Measurements from ENCODE around the gene HRAS. TPM values are rescaled to one million over a fixed set of nuclear protein-coding genes. Genes with fewer than 3 reads are reported as not detected.

The HRAS gene
- total and polyA plus RNA-seq, 10 of the 15 experiments (the other 5 are each of a cell fraction or from before 2014, with no cell fraction given) = 2.8 to 72.4 (median 31.7) TPM

DNA sequence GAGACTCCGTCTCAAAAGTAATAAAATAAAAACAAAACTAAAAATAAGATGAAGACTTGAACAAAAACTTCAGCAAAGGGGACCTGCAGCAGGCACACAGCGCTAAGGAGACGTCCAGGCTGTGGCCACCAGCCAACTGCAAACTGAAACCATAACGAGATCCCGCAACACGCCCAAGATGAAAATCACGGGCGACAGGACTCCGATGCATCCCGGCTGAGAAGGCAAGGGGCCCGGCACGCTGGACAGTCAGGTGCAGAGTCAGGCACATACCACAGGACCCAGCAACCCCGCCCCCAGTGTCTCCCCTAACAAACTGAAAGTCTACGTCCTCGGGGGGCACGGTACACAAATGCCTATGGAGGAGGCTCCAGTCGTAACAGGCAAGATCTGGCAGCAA lies 9.2 kb downstream of the HRAS start:
- Histone ChIP-seq H3K27ac (ENCODE audit: control insufficient read depth, insufficient read depth) (no peak overlapping the region), H3K27me3 (replicated peaks in 1 of 2; ENCODE audit: control insufficient read depth in 2 of 2, insufficient read depth in 2 of 2, low read length in 1 of 2) (no peaks in the 10 kb centered on the region), H3K4me3 (no peak overlapping the region), H3K9ac (ENCODE audit: control insufficient read depth, insufficient read depth, low read length) (no peak overlapping the region), H2AFZ (ENCODE audit: control insufficient read depth, low read depth, low read length) (no peak overlapping the region), H4K20me1 (ENCODE audit: control insufficient read depth, insufficient read depth) (no peaks in the 10 kb centered on the region), H3K79me2 (ENCODE audit: control insufficient read depth, insufficient read depth, low read length) (no peaks in the 10 kb centered on the region), H3K4me1 (ENCODE audit: control insufficient read depth, insufficient read depth, low read length) (no peaks in the 10 kb centered on the region), H3K4me2 (ENCODE audit: control insufficient read depth, insufficient read depth) (no peak overlapping the region), H3K9me3 (replicated peaks; ENCODE audit: control insufficient read depth, insufficient read depth, low read length) (no peaks in the 10 kb centered on the region), H3K36me3 (ENCODE audit: control insufficient read depth in 2 of 2, insufficient read depth in 2 of 2, low read length in 1 of 2) (no peaks in the 10 kb centered on the region; a peak in 1 of 4 replicates)
- DNase-seq (ENCODE audit: low read depth, low spot score) (no peak), ATAC-seq (no peak), FAIRE-seq (no peak)
- in situ Hi-C loops (cut with MboI) (no loop called here), intact Hi-C loops (cut with micrococcal nuclease; ENCODE audit: unreplicated experiment) (no loop called here)
- no peak for TF ChIP-seq TBL1XR1 (IDR thresholded peaks at IDR 0.05; ENCODE audit: low read depth, low read length)
- POLR2A ChIA-PET = no interaction called here
- no TSS peak for BruUV-seq (replicated peaks)
- RAD21 ChIA-PET (ENCODE audit: unreplicated experiment) = no interaction called here
- WGBS (ENCODE audit: insufficient coverage, insufficient replicate concordance, low lambda C conversion rate, missing lambda C conversion rate) = 77% methylated on average over 17 of the region's 17 CpGs
- CTCF ChIA-PET = no interaction called here
- SMC1A ChIA-PET (ENCODE audit: uncharacterized antibody, unreplicated experiment) = no interaction called here

DNA sequence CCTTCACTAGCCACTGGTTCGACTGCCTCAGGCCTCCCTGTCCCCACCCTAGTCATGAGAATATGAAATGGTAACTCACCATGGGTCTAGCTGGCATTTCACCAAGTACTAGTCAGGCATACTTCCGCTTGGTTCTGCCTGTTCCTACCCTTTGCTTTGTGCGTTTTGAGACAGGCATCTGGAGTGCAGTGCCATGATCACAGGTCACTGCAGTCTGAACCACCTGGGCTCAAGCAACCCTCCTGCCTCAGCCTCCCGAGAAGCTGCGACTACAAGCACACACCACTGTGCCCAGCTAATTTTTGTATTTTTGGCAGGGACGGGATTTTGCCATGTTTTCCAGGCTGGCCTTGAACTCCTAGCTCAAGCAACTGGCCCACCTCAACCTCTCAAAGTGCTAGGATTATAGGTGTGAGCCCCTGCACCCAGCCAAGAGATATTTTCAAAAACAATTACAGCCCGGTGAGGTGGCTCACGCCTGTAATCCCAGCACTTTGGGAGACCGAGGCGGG lies 14.1 kb downstream of the HRAS start:
- Histone ChIP-seq H4K20me1 (ENCODE audit: control insufficient read depth, insufficient read depth) (no peaks in the 10 kb centered on the region), H3K27me3 (replicated peaks in 1 of 2; ENCODE audit: control insufficient read depth in 2 of 2, insufficient read depth in 2 of 2, low read length in 1 of 2) (no peaks in the 10 kb centered on the region), H3K9ac (ENCODE audit: control insufficient read depth, insufficient read depth, low read length) (no peak overlapping the region), H3K4me1 (ENCODE audit: control insufficient read depth, insufficient read depth, low read length) (peaks cover 3% of the 10 kb centered on the region; the same call in 1 of the 2 replicates), H3K9me3 (replicated peaks; ENCODE audit: control insufficient read depth, insufficient read depth, low read length) (no peaks in the 10 kb centered on the region), H3K4me3 (no peak overlapping the region), H3K36me3 (ENCODE audit: control insufficient read depth in 2 of 2, insufficient read depth in 2 of 2, low read length in 1 of 2) (no peaks in the 10 kb centered on the region), H3K79me2 (ENCODE audit: control insufficient read depth, insufficient read depth, low read length) (no peaks in the 10 kb centered on the region), H3K4me2 (ENCODE audit: control insufficient read depth, insufficient read depth) (no peak overlapping the region), H3K27ac (ENCODE audit: control insufficient read depth, insufficient read depth) (no peak overlapping the region), H2AFZ (ENCODE audit: control insufficient read depth, low read depth, low read length) (no peak overlapping the region)
- in situ Hi-C loops (cut with MboI) (no loop called here), intact Hi-C loops (cut with micrococcal nuclease; ENCODE audit: unreplicated experiment) (no loop called here)
- SMC1A ChIA-PET (ENCODE audit: uncharacterized antibody, unreplicated experiment) = interaction anchor here (1.1 kb wide), 1 partner anchor 271 kb away, joined by 3 read pairs; no protein-coding TSS in a partner anchor
- FAIRE-seq (no peak), DNase-seq (ENCODE audit: low read depth, low spot score) (no peak), ATAC-seq (no peak)
- POLR2A ChIA-PET = no interaction called here
- no TSS peak for BruUV-seq (replicated peaks)
- CTCF ChIA-PET = no interaction called here
- RAD21 ChIA-PET (ENCODE audit: unreplicated experiment) = no interaction called here
- 79% methylated on average over 10 of the region's 10 CpGs for WGBS (ENCODE audit: insufficient coverage, insufficient replicate concordance, low lambda C conversion rate, missing lambda C conversion rate)
- TF ChIP-seq MTA2 (IDR thresholded peaks at IDR 0.05; ENCODE audit: low read depth) = no peak
- no peak for TF ChIP-seq ZBED1 (IDR thresholded peaks at IDR 0.05; ENCODE audit: borderline replicate concordance)
- TF ChIP-seq JUND (IDR thresholded peaks at IDR 0.05; ENCODE audit: low read depth, low read length) = no peak
- TF ChIP-seq FOXM1 (IDR thresholded peaks at IDR 0.05; ENCODE audit: low read depth, low read length) = no peak
- TF ChIP-seq, protein P1, sequence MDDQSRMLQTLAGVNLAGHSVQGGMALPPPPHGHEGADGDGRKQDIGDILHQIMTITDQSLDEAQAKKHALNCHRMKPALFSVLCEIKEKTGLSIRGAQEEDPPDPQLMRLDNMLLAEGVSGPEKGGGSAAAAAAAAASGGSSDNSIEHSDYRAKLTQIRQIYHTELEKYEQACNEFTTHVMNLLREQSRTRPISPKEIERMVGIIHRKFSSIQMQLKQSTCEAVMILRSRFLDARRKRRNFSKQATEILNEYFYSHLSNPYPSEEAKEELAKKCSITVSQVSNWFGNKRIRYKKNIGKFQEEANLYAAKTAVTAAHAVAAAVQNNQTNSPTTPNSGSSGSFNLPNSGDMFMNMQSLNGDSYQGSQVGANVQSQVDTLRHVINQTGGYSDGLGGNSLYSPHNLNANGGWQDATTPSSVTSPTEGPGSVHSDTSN (IDR thresholded peaks at IDR 0.05; ENCODE audit: insufficient replicate concordance, low read depth, low read length) = no peak
- TF ChIP-seq HDAC6 (IDR thresholded peaks at IDR 0.05; ENCODE audit: unreplicated experiment) = no peak
- TF ChIP-seq EZH2 (IDR thresholded peaks at IDR 0.05; ENCODE audit: borderline replicate concordance, control insufficient read depth, low read depth, low read length) = no peak
- TF ChIP-seq KDM1A (IDR thresholded peaks at IDR 0.05; ENCODE audit: borderline replicate concordance) = no peak
- TF ChIP-seq ZNF24 (IDR thresholded peaks at IDR 0.05) = no peak
- TF ChIP-seq, protein P2, sequence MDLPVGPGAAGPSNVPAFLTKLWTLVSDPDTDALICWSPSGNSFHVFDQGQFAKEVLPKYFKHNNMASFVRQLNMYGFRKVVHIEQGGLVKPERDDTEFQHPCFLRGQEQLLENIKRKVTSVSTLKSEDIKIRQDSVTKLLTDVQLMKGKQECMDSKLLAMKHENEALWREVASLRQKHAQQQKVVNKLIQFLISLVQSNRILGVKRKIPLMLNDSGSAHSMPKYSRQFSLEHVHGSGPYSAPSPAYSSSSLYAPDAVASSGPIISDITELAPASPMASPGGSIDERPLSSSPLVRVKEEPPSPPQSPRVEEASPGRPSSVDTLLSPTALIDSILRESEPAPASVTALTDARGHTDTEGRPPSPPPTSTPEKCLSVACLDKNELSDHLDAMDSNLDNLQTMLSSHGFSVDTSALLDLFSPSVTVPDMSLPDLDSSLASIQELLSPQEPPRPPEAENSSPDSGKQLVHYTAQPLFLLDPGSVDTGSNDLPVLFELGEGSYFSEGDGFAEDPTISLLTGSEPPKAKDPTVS (IDR thresholded peaks at IDR 0.05; ENCODE audit: low read depth, low read length) = no peak
- no peak for TF ChIP-seq TCF7 (IDR thresholded peaks at IDR 0.05; ENCODE audit: borderline replicate concordance)
- no peak for TF ChIP-seq POLR2A (IDR thresholded peaks at IDR 0.05; ENCODE audit: low read depth, low read length)
- no peak for TF ChIP-seq CEBPB (IDR thresholded peaks at IDR 0.05; ENCODE audit: borderline replicate concordance in 1 of 2, low read depth in 2 of 2, low read length in 2 of 2)
- TF ChIP-seq, protein P3, sequence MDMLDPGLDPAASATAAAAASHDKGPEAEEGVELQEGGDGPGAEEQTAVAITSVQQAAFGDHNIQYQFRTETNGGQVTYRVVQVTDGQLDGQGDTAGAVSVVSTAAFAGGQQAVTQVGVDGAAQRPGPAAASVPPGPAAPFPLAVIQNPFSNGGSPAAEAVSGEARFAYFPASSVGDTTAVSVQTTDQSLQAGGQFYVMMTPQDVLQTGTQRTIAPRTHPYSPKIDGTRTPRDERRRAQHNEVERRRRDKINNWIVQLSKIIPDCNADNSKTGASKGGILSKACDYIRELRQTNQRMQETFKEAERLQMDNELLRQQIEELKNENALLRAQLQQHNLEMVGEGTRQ (IDR thresholded peaks at IDR 0.05; ENCODE audit: borderline replicate concordance, low read depth, low read length) = no peak
